B cell (primary cell): ENCODE results near the gene GPR62.

Experiments used
- CTCF ChIP-seq: fragments of 200-600 bp; IDR thresholded peaks from one replicate; pipeline ENCODE4 v1.8.0; 2022; ENCODE audit warnings: antibody characterized with exemption, mild to moderate bottlenecking
- EZH2 ChIP-seq: IDR thresholded peaks from 2 replicates; pipeline ENCODE4 v1.6.1; 2012; ENCODE audit warnings: borderline replicate concordance, low read depth, mild to moderate bottlenecking, moderate library complexity, low read length; ENCODE audit not compliant: insufficient read depth, poor library complexity, severe bottlenecking

GRCh38 chr3:51992017-51992682, 37.0 kb downstream of the GPR62 start:
- no peak for TF ChIP-seq CTCF
- no peak for TF ChIP-seq EZH2
